Measurements from ENCODE around the gene OR6C68.
"Not testable (repeated sequence)": the region's sequence is repeated elsewhere in the genome, so short reads cannot be mapped to it uniquely, and the experiment has no call there.

OR6C68 gene

DNA sequence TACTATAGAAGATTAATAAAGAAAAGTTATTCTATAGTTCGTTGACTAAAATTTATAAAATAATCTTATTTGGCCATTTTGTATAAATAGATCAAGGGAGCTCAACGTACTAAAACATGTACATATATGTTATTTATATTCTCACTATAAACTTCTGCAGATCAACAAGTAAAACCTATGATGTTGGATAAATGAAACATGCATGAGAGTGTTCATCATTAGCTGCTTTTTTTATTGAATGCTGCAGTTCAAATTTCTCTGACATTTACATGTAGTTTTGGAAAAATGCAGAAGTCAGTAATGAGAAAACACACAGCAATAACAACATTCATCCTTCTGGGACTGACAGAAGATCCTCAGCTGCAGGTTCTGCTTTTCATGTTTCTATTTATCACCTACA, at the start of gene OR6C68:
Gene OR6C68, plus strand, starts transcription at position 301 of the 400 bp plus-strand sequence. Its CDS starts 0 bp downstream, at position 301.
- no peak within 1 kb of the TSS for H3K4me2 ChIP-seq (ENCODE audit: low read length)
- TF ChIP-seq, protein P1, sequence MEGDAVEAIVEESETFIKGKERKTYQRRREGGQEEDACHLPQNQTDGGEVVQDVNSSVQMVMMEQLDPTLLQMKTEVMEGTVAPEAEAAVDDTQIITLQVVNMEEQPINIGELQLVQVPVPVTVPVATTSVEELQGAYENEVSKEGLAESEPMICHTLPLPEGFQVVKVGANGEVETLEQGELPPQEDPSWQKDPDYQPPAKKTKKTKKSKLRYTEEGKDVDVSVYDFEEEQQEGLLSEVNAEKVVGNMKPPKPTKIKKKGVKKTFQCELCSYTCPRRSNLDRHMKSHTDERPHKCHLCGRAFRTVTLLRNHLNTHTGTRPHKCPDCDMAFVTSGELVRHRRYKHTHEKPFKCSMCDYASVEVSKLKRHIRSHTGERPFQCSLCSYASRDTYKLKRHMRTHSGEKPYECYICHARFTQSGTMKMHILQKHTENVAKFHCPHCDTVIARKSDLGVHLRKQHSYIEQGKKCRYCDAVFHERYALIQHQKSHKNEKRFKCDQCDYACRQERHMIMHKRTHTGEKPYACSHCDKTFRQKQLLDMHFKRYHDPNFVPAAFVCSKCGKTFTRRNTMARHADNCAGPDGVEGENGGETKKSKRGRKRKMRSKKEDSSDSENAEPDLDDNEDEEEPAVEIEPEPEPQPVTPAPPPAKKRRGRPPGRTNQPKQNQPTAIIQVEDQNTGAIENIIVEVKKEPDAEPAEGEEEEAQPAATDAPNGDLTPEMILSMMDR (IDR thresholded peaks at IDR 0.05) = no peak
- H3K27ac ChIP-seq = no peak within 1 kb of the TSS
- H3K9ac ChIP-seq = no peak within 1 kb of the TSS
- H3K36me3 ChIP-seq (ENCODE audit: control insufficient read depth, insufficient read depth, low read length) = no peaks in the 10 kb centered on the region
- H3K79me2 ChIP-seq = no peaks in the 10 kb centered on the region
- no peak within 1 kb of the TSS for H3K4me3 ChIP-seq (ENCODE audit: low read depth, low read length)
- H2AFZ ChIP-seq = no peak within 1 kb of the TSS
- no peaks in the 10 kb centered on the region for H3K4me1 ChIP-seq
- peaks cover 3% of the 10 kb centered on the region for H3K27me3 ChIP-seq (ENCODE audit: control insufficient read depth, insufficient read depth, low read length)
- no peaks in the 10 kb centered on the region for H3K9me3 ChIP-seq (ENCODE audit: control insufficient read depth, low read length)

DNA sequence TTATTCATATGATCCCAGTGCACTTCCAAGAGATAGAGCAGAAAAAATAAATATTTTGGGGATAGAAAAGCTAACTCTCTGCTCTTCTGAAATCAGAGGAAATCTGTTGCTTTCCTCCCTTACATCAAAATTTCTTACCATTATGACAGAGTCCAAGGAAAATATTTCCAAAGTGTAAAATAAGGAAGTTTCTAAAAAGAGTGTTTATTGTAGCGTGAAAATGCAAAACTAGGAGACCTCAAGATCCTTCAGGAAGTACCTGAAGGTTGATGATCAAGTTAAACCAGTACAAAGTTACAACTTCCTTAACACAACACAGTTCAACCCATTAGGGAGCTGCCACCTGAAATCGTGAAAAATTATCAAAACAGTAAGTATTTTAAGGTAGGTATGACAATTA, 48.4 kb upstream of the OR6C68 start, which contains the start of gene OR6C2:
Gene OR6C2, plus strand, starts transcription at position 301 of the 400 bp plus-strand sequence. CDS start 8,138 bp downstream, outside the sequence.
- Histone ChIP-seq H2AFZ (no peak within 1 kb of the TSS), H3K4me3 (ENCODE audit: low read depth, low read length) (no peak within 1 kb of the TSS), H3K79me2 (no peaks in the 10 kb centered on the region), H3K27me3 (ENCODE audit: control insufficient read depth, insufficient read depth, low read length) (no peaks in the 10 kb centered on the region), H3K4me1 (no peaks in the 10 kb centered on the region), H3K9ac (no peak within 1 kb of the TSS), H3K9me3 (ENCODE audit: control insufficient read depth, low read length) (no peaks in the 10 kb centered on the region), H3K4me2 (ENCODE audit: low read length) (no peak within 1 kb of the TSS), H3K36me3 (ENCODE audit: control insufficient read depth, insufficient read depth, low read length) (no peaks in the 10 kb centered on the region), H3K27ac (no peak within 1 kb of the TSS)
- TF ChIP-seq, protein P1 (IDR thresholded peaks at IDR 0.05) = no peak

DNA sequence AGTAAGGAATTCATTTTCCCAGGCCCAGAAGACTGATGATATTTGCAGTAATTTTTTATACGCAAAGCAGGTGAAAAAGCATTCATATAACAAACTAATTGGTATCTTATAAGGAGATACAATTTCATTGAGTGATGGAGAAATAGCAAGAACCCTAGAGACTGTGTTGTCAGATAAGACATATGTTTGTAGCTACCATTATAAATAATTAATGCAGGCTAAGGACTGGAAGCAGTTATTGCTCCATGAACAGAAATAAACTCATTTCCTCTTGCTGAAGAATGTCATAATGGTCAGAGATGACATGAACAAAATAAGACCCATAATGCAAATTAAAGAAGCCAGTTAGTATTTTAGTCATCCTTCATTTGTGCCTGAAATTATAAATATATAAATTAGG, 46.8 kb upstream of the OR6C68 start:
- TF ChIP-seq, protein P1 (IDR thresholded peaks at IDR 0.05) = no peak
- Histone ChIP-seq H3K4me3 (ENCODE audit: low read depth, low read length) (no peak overlapping the region), H3K9me3 (ENCODE audit: control insufficient read depth, low read length) (no peaks in the 10 kb centered on the region), H3K4me2 (ENCODE audit: low read length) (no peak overlapping the region), H3K27me3 (ENCODE audit: control insufficient read depth, insufficient read depth, low read length) (no peaks in the 10 kb centered on the region), H2AFZ (no peak overlapping the region), H3K79me2 (no peaks in the 10 kb centered on the region), H3K4me1 (no peaks in the 10 kb centered on the region), H3K36me3 (ENCODE audit: control insufficient read depth, insufficient read depth, low read length) (no peaks in the 10 kb centered on the region), H3K27ac (no peak overlapping the region), H3K9ac (no peak overlapping the region)

DNA sequence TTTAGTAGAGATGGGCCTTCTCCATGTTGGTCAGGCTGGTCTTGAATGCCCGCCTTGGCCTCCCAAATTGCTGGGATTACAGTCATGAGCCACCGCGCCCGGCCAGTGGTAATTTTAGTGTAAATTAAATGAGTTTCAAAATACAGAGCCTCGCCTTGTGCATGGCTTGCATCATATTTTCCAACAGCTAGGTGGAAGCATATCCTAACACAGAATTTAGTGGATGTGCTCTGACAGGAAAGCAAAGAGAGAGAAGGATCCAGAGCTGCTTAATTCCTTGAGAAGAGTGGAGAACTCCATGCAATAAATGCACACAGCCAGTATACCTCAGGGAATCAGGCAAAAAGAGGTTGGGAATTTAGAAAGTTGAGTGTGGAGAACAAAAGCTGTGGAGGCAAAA, 45.9 kb upstream of the OR6C68 start:
- no peak overlapping the region for H3K4me2 ChIP-seq (ENCODE audit: low read length)

DNA sequence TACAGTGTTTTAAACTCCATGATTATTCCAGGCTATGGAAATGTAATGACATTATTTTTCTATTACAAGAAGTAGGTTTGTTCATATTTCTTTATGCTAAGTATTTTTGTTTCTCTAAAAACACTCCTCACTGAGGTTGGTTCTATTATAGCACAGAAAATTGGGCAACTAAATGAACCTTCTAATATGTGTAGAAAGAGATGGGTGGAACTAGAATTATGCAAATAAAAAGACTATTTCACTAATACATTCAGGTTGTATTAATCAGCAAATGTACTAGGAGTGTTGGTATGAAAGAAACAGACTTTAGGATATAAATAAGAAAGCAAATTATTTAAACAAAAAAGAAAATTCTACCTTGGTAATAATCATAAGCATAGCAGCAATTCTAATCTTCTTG, 43.4 kb upstream of the OR6C68 start:
- Histone ChIP-seq H3K4me1 (no peaks in the 10 kb centered on the region), H3K27ac (no peak overlapping the region), H3K79me2 (no peaks in the 10 kb centered on the region), H3K9me3 (ENCODE audit: control insufficient read depth, low read length) (no peaks in the 10 kb centered on the region), H3K4me3 (ENCODE audit: low read depth, low read length) (no peak overlapping the region), H3K9ac (no peak overlapping the region), H3K36me3 (ENCODE audit: control insufficient read depth, insufficient read depth, low read length) (no peaks in the 10 kb centered on the region), H3K27me3 (ENCODE audit: control insufficient read depth, insufficient read depth, low read length) (no peaks in the 10 kb centered on the region), H2AFZ (no peak overlapping the region), H3K4me2 (ENCODE audit: low read length) (no peak overlapping the region)
- TF ChIP-seq, protein P1 (IDR thresholded peaks at IDR 0.05) = no peak

More for the DNA sequence above, 45.9 kb upstream of the OR6C68 start:
- Histone ChIP-seq H3K79me2 (no peaks in the 10 kb centered on the region), H2AFZ (no peak overlapping the region), H3K27me3 (ENCODE audit: control insufficient read depth, insufficient read depth, low read length) (no peaks in the 10 kb centered on the region), H3K9ac (no peak overlapping the region), H3K9me3 (ENCODE audit: control insufficient read depth, low read length) (no peaks in the 10 kb centered on the region), H3K4me3 (ENCODE audit: low read depth, low read length) (no peak overlapping the region), H3K4me1 (no peaks in the 10 kb centered on the region), H3K27ac (no peak overlapping the region), H3K36me3 (ENCODE audit: control insufficient read depth, insufficient read depth, low read length) (no peaks in the 10 kb centered on the region)
- TF ChIP-seq, protein P1 (IDR thresholded peaks at IDR 0.05) = peak; percentile 9

DNA sequence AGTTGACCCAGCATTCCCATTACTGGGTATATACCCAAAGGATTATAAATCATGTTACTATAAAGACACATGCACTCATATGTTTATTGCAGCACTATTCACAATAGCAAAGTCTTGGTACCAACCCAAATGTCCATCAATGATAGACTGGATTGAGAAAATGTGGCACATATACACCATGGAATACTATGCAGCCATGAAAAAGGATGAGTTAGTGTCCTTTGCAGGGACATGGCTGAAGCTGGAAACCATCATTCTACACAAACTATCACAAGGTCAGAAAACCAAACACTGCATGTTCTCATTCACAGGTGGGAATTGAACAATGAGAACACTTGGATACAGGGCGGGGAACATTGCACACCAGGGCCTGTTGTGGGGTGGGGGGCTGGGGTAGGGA, 27.3 kb upstream of the OR6C68 start:
- H3K79me2 ChIP-seq; H3K9me3 ChIP-seq (ENCODE audit: control insufficient read depth, low read length); H3K4me2 ChIP-seq (ENCODE audit: low read length); H3K27ac ChIP-seq; H3K4me3 ChIP-seq (ENCODE audit: low read depth, low read length); H3K27me3 ChIP-seq (ENCODE audit: control insufficient read depth, insufficient read depth, low read length); H2AFZ ChIP-seq; H3K9ac ChIP-seq; H3K4me1 ChIP-seq; H3K36me3 ChIP-seq (ENCODE audit: control insufficient read depth, insufficient read depth, low read length): not testable (repeated sequence)
